H9 (cell line): ENCODE data around the gene OR52I1. TPM values are rescaled to one million over a fixed set of nuclear protein-coding genes. Genes with fewer than 3 reads are reported as not detected.

Experiments
- DNase-seq: peaks from one replicate; pipeline ENCODE4 v3.0.0-alpha.2; 2017
- H2AFZ ChIP-seq: one replicate; pipeline ENCODE4 v1.6.1; 2013; ENCODE audit warnings: mild to moderate bottlenecking, low read length, control low read depth, moderate library complexity
- H2AK5ac ChIP-seq: 2 replicates; pipeline ENCODE4 v1.6.1; 2013; ENCODE audit warnings: low read length, control low read depth, mixed read lengths; ENCODE audit not compliant: insufficient read length
- H2BK120ac ChIP-seq: one replicate; pipeline ENCODE4 v1.6.1; 2013; ENCODE audit warnings: low read depth, mild to moderate bottlenecking, low read length, control low read depth, inconsistent platforms; ENCODE audit not compliant: poor library complexity, severe bottlenecking
- H2BK12ac ChIP-seq: 2 replicates; pipeline ENCODE4 v1.6.1; 2013; ENCODE audit warnings: low read length, control low read depth, mixed read lengths, low read depth; ENCODE audit not compliant: insufficient read length
- H2BK15ac ChIP-seq: 2 replicates; pipeline ENCODE4 v1.6.1; 2013; ENCODE audit warnings: low read depth, low read length, control low read depth
- H2BK20ac ChIP-seq: one replicate; pipeline ENCODE4 v1.6.1; 2013; ENCODE audit warnings: low read depth, mild to moderate bottlenecking, low read length, control low read depth, inconsistent platforms; ENCODE audit not compliant: poor library complexity, severe bottlenecking
- H2BK5ac ChIP-seq: 2 replicates; pipeline ENCODE4 v1.6.1; 2013; ENCODE audit warnings: low read length, control low read depth, mixed read lengths; ENCODE audit not compliant: insufficient read length
- H3K14ac ChIP-seq: 2 replicates; pipeline ENCODE4 v1.6.1; 2013; ENCODE audit warnings: low read length, control low read depth; ENCODE audit not compliant: insufficient read depth
- H3K18ac ChIP-seq: 2 replicates; pipeline ENCODE4 v1.6.1; 2013; ENCODE audit warnings: low read depth, mild to moderate bottlenecking, mixed read lengths, low read length, control low read depth; ENCODE audit not compliant: insufficient read length
- H3K23ac ChIP-seq: 2 replicates; pipeline ENCODE4 v1.6.1; 2013; ENCODE audit warnings: low read length, control low read depth, mixed read lengths, low read depth; ENCODE audit not compliant: insufficient read length
- H3K23me2 ChIP-seq: 2 replicates; pipeline ENCODE4 v1.6.1; 2013; ENCODE audit warnings: low read depth, mild to moderate bottlenecking, mixed read lengths, low read length, control low read depth; ENCODE audit not compliant: insufficient read length, poor library complexity, severe bottlenecking
- H3K27ac ChIP-seq: 2 replicates; pipeline ENCODE4 v1.5.1; 2013; ENCODE audit warnings: low read length, control low read depth, mixed read lengths, low read depth; ENCODE audit not compliant: insufficient read length
- H3K27me3 ChIP-seq: 2 replicates; pipeline ENCODE4 v1.6.1; 2013; ENCODE audit warnings: low read length, control low read depth, inconsistent platforms; ENCODE audit not compliant: insufficient read depth
- H3K4ac ChIP-seq: 2 replicates; pipeline ENCODE4 v1.6.1; 2013; ENCODE audit warnings: low read depth, mild to moderate bottlenecking, control low read depth, inconsistent platforms, low read length, moderate library complexity
- H3K4me1 ChIP-seq: 2 replicates; pipeline ENCODE4 v1.6.1; 2013; ENCODE audit warnings: low read length, control low read depth, inconsistent platforms; ENCODE audit not compliant: insufficient read depth
- H3K4me2 ChIP-seq: 2 replicates; pipeline ENCODE4 v1.6.1; 2013; ENCODE audit warnings: low read length, control low read depth, mixed read lengths; ENCODE audit not compliant: insufficient read length, insufficient read depth
- H3K56ac ChIP-seq: 2 replicates; pipeline ENCODE4 v1.6.1; 2013; ENCODE audit warnings: low read depth, mild to moderate bottlenecking, mixed read lengths, low read length, control low read depth; ENCODE audit not compliant: insufficient read length
- H3K79me1 ChIP-seq: 2 replicates; pipeline ENCODE4 v1.6.1; 2013; ENCODE audit warnings: low read depth, mild to moderate bottlenecking, moderate library complexity, low read length, control low read depth, inconsistent platforms; ENCODE audit not compliant: insufficient read depth, poor library complexity, severe bottlenecking
- H3K79me2 ChIP-seq: 2 replicates; pipeline ENCODE4 v1.6.1; 2013; ENCODE audit warnings: low read length, control low read depth, inconsistent platforms; ENCODE audit not compliant: insufficient read depth
- H3K9ac ChIP-seq: 2 replicates; pipeline ENCODE4 v1.6.1; 2013; ENCODE audit warnings: low read length, control low read depth, mixed read lengths; ENCODE audit not compliant: insufficient read length; ENCODE audit errors: extremely low read depth
- H3K9me3 ChIP-seq: one replicate; pipeline ENCODE4 v1.6.1; 2013; ENCODE audit warnings: low read depth, low read length, inconsistent platforms; ENCODE audit not compliant: control insufficient read depth
- H3T11ph ChIP-seq: one replicate; pipeline ENCODE4 v1.6.1; 2013; ENCODE audit warnings: mild to moderate bottlenecking, low read length, control low read depth, inconsistent platforms
- H4K20me1 ChIP-seq: one replicate; pipeline ENCODE4 v1.6.1; 2013; ENCODE audit not compliant: control insufficient read depth, insufficient read length, insufficient read depth
- H4K5ac ChIP-seq: 2 replicates; pipeline ENCODE4 v1.6.1; 2013; ENCODE audit warnings: low read depth, mild to moderate bottlenecking, mixed read lengths, low read length, control low read depth; ENCODE audit not compliant: insufficient read length
- H4K8ac ChIP-seq: replicated peaks from 2 replicates; pipeline ENCODE4 v1.6.1; 2013; ENCODE audit warnings: low read length, control low read depth, mixed read lengths, low read depth; ENCODE audit not compliant: insufficient read length
- H4K91ac ChIP-seq: 2 replicates; pipeline ENCODE4 v1.6.1; 2013; ENCODE audit warnings: low read depth, mild to moderate bottlenecking, moderate library complexity, mixed read lengths, low read length, control low read depth; ENCODE audit not compliant: insufficient read length
- H3K27ac Mint-ChIP-seq, 3 experiments: 2 replicates in 2 of 3; 3 replicates in 1 of 3; pipeline ENCODE4 v1.8.0; 2020 to 2021; ENCODE audit warnings: mixed read lengths in 3 of 3, mild to moderate bottlenecking in 1 of 3, moderate library complexity in 1 of 3
- H3K27me3 Mint-ChIP-seq: 2 replicates; pipeline ENCODE4 v1.8.0; 2021; ENCODE audit warnings: low read depth, mild to moderate bottlenecking, moderate library complexity, mixed read lengths
- H3K36me3 Mint-ChIP-seq, 3 experiments: 2 replicates in 2 of 3; 3 replicates in 1 of 3; pipeline ENCODE4 v1.8.0; 2020 to 2021; ENCODE audit warnings: low read depth in 3 of 3, mixed read lengths in 3 of 3; ENCODE audit not compliant: insufficient read depth in 1 of 3
- H3K4me1 Mint-ChIP-seq, 2 experiments: 2 replicates each; pipeline ENCODE4 v1.8.0; 2020; ENCODE audit warnings: mixed read lengths in 2 of 2
- H3K4me3 Mint-ChIP-seq, 2 experiments: 2 replicates in 1 of 2; 3 replicates in 1 of 2; pipeline ENCODE4 v1.8.0; 2020 to 2021; ENCODE audit warnings: mild to moderate bottlenecking in 2 of 2, mixed read lengths in 2 of 2, moderate library complexity in 1 of 2
- H3K9me3 Mint-ChIP-seq, 2 experiments: 2 replicates in 1 of 2; 3 replicates in 1 of 2; pipeline ENCODE4 v1.8.0; 2020; ENCODE audit warnings: mild to moderate bottlenecking in 2 of 2, mixed read lengths in 2 of 2, moderate library complexity in 1 of 2
- CTCF ChIP-seq: fragments of 200-600 bp; sonication (generic); conservative IDR thresholded peaks from 3 replicates; pipeline ENCODE4 v1.8.0; 2021; ENCODE audit warnings: antibody characterized with exemption, mild to moderate bottlenecking
- WGBS: extraction: QIAGEN DNeasy Blood & Tissue Kit; methylation state at CpG from one replicate; pipeline ENCODE4 v1.1.7; 2013; ENCODE audit warnings: missing lambda C conversion rate, low lambda C conversion rate, mixed read lengths; ENCODE audit not compliant: insufficient read length; ENCODE audit errors: extremely low coverage; 5-methylcytosine and 5-hydroxymethylcytosine counted together
- total RNA-seq: library from RNA; stranded (reverse); gene quantifications from 2 replicates; pipeline ENCODE4 v1.2.1, GENCODE V29; 2021

Gene OR52I1
- total RNA-seq, 1 experiment from 2014 or later = not detected

- DNase-seq = peak; percentile 75
- no peaks in the 10 kb centered on the region for H3K79me1 ChIP-seq
- no peak overlapping the region for H4K91ac ChIP-seq
- H3K9me3 Mint-ChIP-seq = no peaks in the 10 kb centered on the region; a peak in 2 of 5 replicates
- H2BK5ac ChIP-seq = no peak overlapping the region
- no peak overlapping the region for H3K56ac ChIP-seq
- no CpG with 5 or more reads among the region's 15 CpGs for WGBS
- H3K18ac ChIP-seq = no peak overlapping the region
- no peak overlapping the region for H3K4me2 ChIP-seq
- H3K27me3 ChIP-seq = no peaks in the 10 kb centered on the region
- H2AK5ac ChIP-seq = no peak overlapping the region
- H3K4me3 Mint-ChIP-seq = no peak overlapping the region
- H3K4me1 Mint-ChIP-seq = peaks cover 16 to 22% of the 10 kb centered on the region in 2 experiments
- no peaks in the 10 kb centered on the region for H3K36me3 Mint-ChIP-seq
- H2BK120ac ChIP-seq = no peak overlapping the region
- H2AFZ ChIP-seq = no peak overlapping the region
- no peak overlapping the region for H3K14ac ChIP-seq
- no peak overlapping the region for H2BK15ac ChIP-seq
- H4K5ac ChIP-seq = no peak overlapping the region
- no peak overlapping the region for H2BK12ac ChIP-seq
- no peak overlapping the region for H3T11ph ChIP-seq
- H4K20me1 ChIP-seq = no peaks in the 10 kb centered on the region
- no peak overlapping the region for H3K4ac ChIP-seq
- no peak overlapping the region for H3K23ac ChIP-seq
- H3K9me3 ChIP-seq = no peaks in the 10 kb centered on the region
- no peak overlapping the region for H3K9ac ChIP-seq
- no peak overlapping the region for H3K27ac Mint-ChIP-seq
- no peaks in the 10 kb centered on the region for H3K4me1 ChIP-seq
- H3K79me2 ChIP-seq = no peaks in the 10 kb centered on the region
- TF ChIP-seq CTCF = peak; percentile 85
- no peak overlapping the region for H3K27ac ChIP-seq
- H2BK20ac ChIP-seq = no peak overlapping the region
- no peak overlapping the region for H4K8ac ChIP-seq
- H3K23me2 ChIP-seq = no peaks in the 10 kb centered on the region
- H3K27me3 Mint-ChIP-seq = no peaks in the 10 kb centered on the region; the same call in 1 of the 2 replicates
Observed at GRCh38 chr11:4626207-4627099, 32.6 kb downstream of the OR52I1 start.
